ENCODE measurements around the gene APBB2. TPM values are rescaled to one million over a fixed set of nuclear protein-coding genes. Genes with fewer than 3 reads are reported as not detected.

The APBB2 gene
- total and polyA plus RNA-seq, 4 donors: 22.7 to 101 (median 64.4) TPM

GRCh38 chr4:40871695-40872250 is 342.6 kb downstream of the APBB2 start:
- Histone ChIP-seq H3K36me3 (ENCODE audit: control insufficient read depth in 1 of 2, insufficient read depth in 2 of 2, low read length in 1 of 2) (no peaks in the 10 kb centered on the region), H3K27ac (ENCODE audit: low read depth in 1 of 2, low read length in 2 of 2) (no peak overlapping the region), H3K9me3 (ENCODE audit: control insufficient read depth, low read length) (no peaks in the 10 kb centered on the region), H3K4me3 (ENCODE audit: low read length in 2 of 2) (no peak overlapping the region), H3K27me3 (ENCODE audit: control insufficient read depth in 1 of 2, insufficient read depth in 2 of 2, low read length in 1 of 2) (no peaks in the 10 kb centered on the region), H3K4me1 (ENCODE audit: control insufficient read depth in 1 of 2, insufficient read depth in 2 of 2, low read length in 2 of 2) (peaks cover 0 to 5% of the 10 kb centered on the region in 2 donors)
- intact Hi-C loops (cut with DNase I): no loop called here
- WGBS, 2 donors: 98% methylated on average over 7 of the region's 7 CpGs
- no peak for DNase-seq
- no peak for ATAC-seq (ENCODE audit: low FRiP score)

- no peaks in the 10 kb centered on the region for H3K27me3 ChIP-seq (ENCODE audit: control insufficient read depth in 1 of 2, insufficient read depth in 2 of 2, low read length in 1 of 2)
- no peak for DNase-seq
- WGBS, 2 donors: 54 to 57% methylated on average over 4 of the region's 4 CpGs
- no peak overlapping the region for H3K4me3 ChIP-seq (ENCODE audit: low read length in 2 of 2)
- ATAC-seq (ENCODE audit: low FRiP score): no peak
- no peaks in the 10 kb centered on the region for H3K36me3 ChIP-seq (ENCODE audit: control insufficient read depth in 1 of 2, insufficient read depth in 2 of 2, low read length in 1 of 2)
- intact Hi-C loops (cut with DNase I): no loop called here
- no peaks in the 10 kb centered on the region for H3K9me3 ChIP-seq (ENCODE audit: control insufficient read depth, low read length)
- no peaks in the 10 kb centered on the region for H3K4me1 ChIP-seq (ENCODE audit: control insufficient read depth in 1 of 2, insufficient read depth in 2 of 2, low read length in 2 of 2)
- peak overlapping the region in 1 of 2 donors; percentile 12 for H3K27ac ChIP-seq (ENCODE audit: low read depth in 1 of 2, low read length in 2 of 2)
These were observed 344.2 kb downstream of the APBB2 start for GRCh38 chr4:40870150-40870549.

GRCh38 chr4:40865696-40866095 is 348.6 kb downstream of the APBB2 start:
- H3K4me1 ChIP-seq (ENCODE audit: control insufficient read depth in 1 of 2, insufficient read depth in 2 of 2, low read length in 2 of 2): no peaks in the 10 kb centered on the region
- intact Hi-C loops (cut with DNase I): no loop called here
- H3K27ac ChIP-seq (ENCODE audit: low read depth in 1 of 2, low read length in 2 of 2): no peak overlapping the region
- no peak overlapping the region for H3K4me3 ChIP-seq (ENCODE audit: low read length in 2 of 2)
- H3K36me3 ChIP-seq (ENCODE audit: control insufficient read depth in 1 of 2, insufficient read depth in 2 of 2, low read length in 1 of 2): peaks cover 0 to 2% of the 10 kb centered on the region in 2 donors
- no peak for DNase-seq
- no peaks in the 10 kb centered on the region for H3K9me3 ChIP-seq (ENCODE audit: control insufficient read depth, low read length)
- 64 to 72% methylated on average over 8 of the region's 8 CpGs for WGBS, 2 donors
- ATAC-seq (ENCODE audit: low FRiP score): no peak
- H3K27me3 ChIP-seq (ENCODE audit: control insufficient read depth in 1 of 2, insufficient read depth in 2 of 2, low read length in 1 of 2): no peaks in the 10 kb centered on the region

DNA sequence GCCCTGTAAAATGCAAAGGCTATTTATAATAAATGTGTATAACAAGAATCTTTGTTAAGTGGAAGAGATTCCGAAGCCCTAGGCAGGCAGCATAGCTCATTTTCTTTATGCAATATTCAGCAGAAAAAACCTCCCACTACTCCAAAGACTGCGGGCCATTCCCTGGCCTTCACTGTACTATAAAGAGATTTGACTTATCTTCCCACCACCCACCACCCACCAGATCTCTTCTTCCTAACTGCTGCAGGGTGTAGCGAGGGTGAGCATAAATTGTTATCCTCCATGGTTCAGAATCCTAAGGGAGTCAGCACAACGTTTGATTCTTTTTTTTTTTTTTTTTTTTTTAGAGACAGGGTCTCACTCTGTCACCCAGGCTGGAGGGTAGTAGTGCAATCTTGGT is 349.8 kb downstream of the APBB2 start:
- DNase-seq (no peak), ATAC-seq (ENCODE audit: low FRiP score) (no peak)
- intact Hi-C loops (cut with DNase I): no loop called here
- peaks cover 0 to 2% of the 10 kb centered on the region in 2 donors for H3K36me3 ChIP-seq (ENCODE audit: control insufficient read depth in 1 of 2, insufficient read depth in 2 of 2, low read length in 1 of 2)
- no peaks in the 10 kb centered on the region for H3K27me3 ChIP-seq (ENCODE audit: control insufficient read depth in 1 of 2, insufficient read depth in 2 of 2, low read length in 1 of 2)
- 75 to 79% methylated on average over 4 of the region's 4 CpGs for WGBS, 2 donors
- no peaks in the 10 kb centered on the region for H3K4me1 ChIP-seq (ENCODE audit: control insufficient read depth in 1 of 2, insufficient read depth in 2 of 2, low read length in 2 of 2)
- no peak overlapping the region for H3K27ac ChIP-seq (ENCODE audit: low read depth in 1 of 2, low read length in 2 of 2)
- no peaks in the 10 kb centered on the region for H3K9me3 ChIP-seq (ENCODE audit: control insufficient read depth, low read length)
- H3K4me3 ChIP-seq (ENCODE audit: low read length in 2 of 2): no peak overlapping the region

DNA sequence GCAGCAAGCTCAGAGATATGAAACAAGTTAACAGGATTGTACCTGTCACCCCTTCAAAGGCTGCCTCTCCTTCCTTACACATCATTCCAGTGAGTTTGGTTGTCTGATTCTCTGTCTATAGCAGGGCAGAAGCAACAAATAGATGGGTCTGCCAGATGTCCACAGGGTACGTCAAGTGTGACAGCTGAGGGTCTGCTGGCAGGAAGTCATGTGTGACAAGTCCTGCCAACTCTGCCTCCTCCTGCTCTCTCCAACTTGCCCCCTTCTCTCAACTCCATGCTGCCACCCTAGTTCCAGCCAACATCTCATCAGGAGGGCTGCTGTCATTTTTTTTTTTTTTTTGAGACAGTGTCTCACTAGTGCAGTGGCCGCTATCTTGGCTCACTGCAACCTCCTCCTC is 355.4 kb downstream of the APBB2 start:
- H3K4me1 ChIP-seq (ENCODE audit: control insufficient read depth in 1 of 2, insufficient read depth in 2 of 2, low read length in 2 of 2): no peaks in the 10 kb centered on the region

GRCh38 chr4:40857956-40858355 is 356.4 kb downstream of the APBB2 start:
- intact Hi-C loops (cut with DNase I): loop anchor here (5.0 kb wide), 2 partner anchors 39 to 44 kb away; no protein-coding TSS in a partner anchor
- Histone ChIP-seq H3K27ac (ENCODE audit: low read depth in 1 of 2, low read length in 2 of 2) (no peak overlapping the region), H3K4me1 (ENCODE audit: control insufficient read depth in 1 of 2, insufficient read depth in 2 of 2, low read length in 2 of 2) (no peaks in the 10 kb centered on the region), H3K27me3 (ENCODE audit: control insufficient read depth in 1 of 2, insufficient read depth in 2 of 2, low read length in 1 of 2) (no peaks in the 10 kb centered on the region), H3K36me3 (ENCODE audit: control insufficient read depth in 1 of 2, insufficient read depth in 2 of 2, low read length in 1 of 2) (peaks cover 0 to 2% of the 10 kb centered on the region in 2 donors), H3K4me3 (ENCODE audit: low read length in 2 of 2) (no peak overlapping the region), H3K9me3 (ENCODE audit: control insufficient read depth, low read length) (no peaks in the 10 kb centered on the region)
- WGBS, 2 donors: 68 to 79% methylated on average over 2 of the region's 2 CpGs
- DNase-seq (no peak), ATAC-seq (ENCODE audit: low FRiP score) (no peak)

More for the DNA sequence above, 355.4 kb downstream of the APBB2 start:
- ATAC-seq (ENCODE audit: low FRiP score) (no peak), DNase-seq (no peak)
- 92 to 93% methylated on average over 2 of the region's 2 CpGs for whole genome bisulfite sequencing, 2 donors
- intact Hi-C loops (cut with DNase I): loop anchor here (5.0 kb wide), 2 partner anchors 38 to 43 kb away; no protein-coding TSS in a partner anchor
- no peak overlapping the region for H3K27ac ChIP-seq (ENCODE audit: low read depth in 1 of 2, low read length in 2 of 2)
- no peak overlapping the region for H3K4me3 ChIP-seq (ENCODE audit: low read length in 2 of 2)
- H3K36me3 ChIP-seq (ENCODE audit: control insufficient read depth in 1 of 2, insufficient read depth in 2 of 2, low read length in 1 of 2): peaks cover 0 to 2% of the 10 kb centered on the region in 2 donors
- no peaks in the 10 kb centered on the region for H3K9me3 ChIP-seq (ENCODE audit: control insufficient read depth, low read length)
- no peaks in the 10 kb centered on the region for H3K27me3 ChIP-seq (ENCODE audit: control insufficient read depth in 1 of 2, insufficient read depth in 2 of 2, low read length in 1 of 2)

DNA sequence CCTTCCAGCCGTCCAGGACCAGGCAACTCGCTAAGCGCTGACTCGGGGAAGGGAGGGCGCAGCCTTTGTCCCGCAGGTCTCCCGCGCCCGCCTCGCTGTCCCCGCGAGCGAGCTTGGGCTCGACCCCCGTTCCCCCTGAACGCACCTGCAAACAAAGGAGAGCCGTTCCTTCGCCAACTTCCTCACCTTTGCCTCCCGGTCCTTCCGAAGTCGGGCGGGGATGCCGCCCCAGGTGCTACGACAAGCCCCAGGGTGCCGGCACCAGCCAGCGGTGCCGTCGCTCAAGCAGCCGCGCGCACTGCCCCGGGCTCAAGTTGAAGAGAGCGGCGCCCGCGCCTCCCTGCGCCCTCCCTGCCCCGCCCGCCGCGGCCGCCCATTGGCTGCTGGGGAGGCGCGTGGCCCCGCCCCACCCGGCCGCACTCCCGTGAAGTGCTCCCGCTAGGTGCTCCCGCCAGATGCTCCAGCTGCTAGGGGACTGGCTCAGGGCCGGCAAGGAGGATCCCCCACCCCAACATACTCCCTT is 357.4 kb downstream of the APBB2 start:
- intact Hi-C loops (cut with DNase I): loop anchor here (5.0 kb wide), 2 partner anchors 40 to 45 kb away; no protein-coding TSS in a partner anchor
- Histone ChIP-seq H3K36me3 (ENCODE audit: control insufficient read depth in 1 of 2, insufficient read depth in 2 of 2, low read length in 1 of 2) (peaks cover 0 to 1% of the 10 kb centered on the region in 2 donors), H3K4me1 (ENCODE audit: control insufficient read depth in 1 of 2, insufficient read depth in 2 of 2, low read length in 2 of 2) (no peaks in the 10 kb centered on the region), H3K4me3 (ENCODE audit: low read length in 2 of 2) (peak overlapping the region in 1 of 2 donors; percentile 40), H3K9me3 (ENCODE audit: control insufficient read depth, low read length) (no peaks in the 10 kb centered on the region), H3K27me3 (ENCODE audit: control insufficient read depth in 1 of 2, insufficient read depth in 2 of 2, low read length in 1 of 2) (no peaks in the 10 kb centered on the region), H3K27ac (ENCODE audit: low read depth in 1 of 2, low read length in 2 of 2) (no peak overlapping the region)
- ATAC-seq (ENCODE audit: low FRiP score) (peak; percentile 91), DNase-seq (peak; percentile 79 to 93)
- 4 to 8% methylated on average over 41 to 51 of the region's 51 CpGs for WGBS, 2 donors

DNA sequence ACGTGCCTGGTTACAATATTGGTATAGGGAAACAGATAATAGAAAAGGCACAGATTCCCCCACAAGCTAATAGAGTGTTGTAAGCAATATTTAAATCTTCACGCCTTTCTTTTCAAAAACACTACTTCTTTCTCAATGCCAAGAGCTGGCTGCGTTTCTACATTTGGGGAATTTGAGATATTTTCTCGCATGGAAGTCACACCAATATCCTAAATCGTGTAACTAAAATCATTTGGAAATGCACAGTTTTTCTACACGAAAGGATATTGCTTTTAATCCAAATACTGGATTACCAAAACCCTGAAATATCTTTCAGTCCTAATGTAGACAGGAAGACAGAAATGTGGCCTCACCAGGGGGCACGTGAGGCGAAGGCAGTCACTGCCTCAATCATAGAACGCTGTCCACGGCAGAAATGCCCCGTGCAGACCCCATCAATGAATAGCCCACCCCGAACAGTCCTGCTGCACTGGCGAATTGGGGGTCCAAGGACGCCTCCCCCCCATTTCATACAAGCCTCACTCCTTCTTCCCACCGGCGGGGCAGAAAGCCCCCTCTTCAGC is 358.0 kb downstream of the APBB2 start:
- DNase-seq (no peak), ATAC-seq (ENCODE audit: low FRiP score) (no peak)
- H3K4me1 ChIP-seq (ENCODE audit: control insufficient read depth in 1 of 2, insufficient read depth in 2 of 2, low read length in 2 of 2): no peaks in the 10 kb centered on the region
- WGBS, 2 donors: 40 to 49% methylated on average over 16 of the region's 16 CpGs
- peak overlapping the region in 1 of 2 donors; percentile 40 for H3K4me3 ChIP-seq (ENCODE audit: low read length in 2 of 2)
- peaks cover 0 to 1% of the 10 kb centered on the region in 2 donors for H3K36me3 ChIP-seq (ENCODE audit: control insufficient read depth in 1 of 2, insufficient read depth in 2 of 2, low read length in 1 of 2)
- no peaks in the 10 kb centered on the region for H3K9me3 ChIP-seq (ENCODE audit: control insufficient read depth, low read length)
- H3K27me3 ChIP-seq (ENCODE audit: control insufficient read depth in 1 of 2, insufficient read depth in 2 of 2, low read length in 1 of 2): no peaks in the 10 kb centered on the region
- H3K27ac ChIP-seq (ENCODE audit: low read depth in 1 of 2, low read length in 2 of 2): no peak overlapping the region
- intact Hi-C loops (cut with DNase I): loop anchor here (5.0 kb wide), 2 partner anchors 41 to 46 kb away; no protein-coding TSS in a partner anchor

GRCh38 chr4:40850496-40850895 is 363.8 kb downstream of the APBB2 start:
- DNase-seq (no peak), ATAC-seq (ENCODE audit: low FRiP score) (no peak)
- Histone ChIP-seq H3K27me3 (ENCODE audit: control insufficient read depth in 1 of 2, insufficient read depth in 2 of 2, low read length in 1 of 2) (no peaks in the 10 kb centered on the region), H3K4me1 (ENCODE audit: control insufficient read depth in 1 of 2, insufficient read depth in 2 of 2, low read length in 2 of 2) (no peaks in the 10 kb centered on the region), H3K4me3 (ENCODE audit: low read length in 2 of 2) (no peak overlapping the region), H3K27ac (ENCODE audit: low read depth in 1 of 2, low read length in 2 of 2) (no peak overlapping the region), H3K36me3 (ENCODE audit: control insufficient read depth in 1 of 2, insufficient read depth in 2 of 2, low read length in 1 of 2) (peaks cover 0 to 1% of the 10 kb centered on the region in 2 donors), H3K9me3 (ENCODE audit: control insufficient read depth, low read length) (no peaks in the 10 kb centered on the region)
- intact Hi-C loops (cut with DNase I): no loop called here
- WGBS, 2 donors: 91 to 92% methylated on average over 4 of the region's 4 CpGs
